HL-60 (cell line): Measurements from ENCODE around the gene TNRC6A.

Source experiments
- POLR2AphosphoS5 ChIP-seq: IDR thresholded peaks from 2 replicates; pipeline ENCODE4 v1.6.1; 2012; ENCODE audit warnings: low read depth
- TF ChIP-seq, protein P1 (sequence below): IDR thresholded peaks from one replicate; pipeline ENCODE4 v1.5.1; 2011; ENCODE audit warnings: low read length, control low read depth, inconsistent platforms; ENCODE audit not compliant: insufficient read depth

DNA sequence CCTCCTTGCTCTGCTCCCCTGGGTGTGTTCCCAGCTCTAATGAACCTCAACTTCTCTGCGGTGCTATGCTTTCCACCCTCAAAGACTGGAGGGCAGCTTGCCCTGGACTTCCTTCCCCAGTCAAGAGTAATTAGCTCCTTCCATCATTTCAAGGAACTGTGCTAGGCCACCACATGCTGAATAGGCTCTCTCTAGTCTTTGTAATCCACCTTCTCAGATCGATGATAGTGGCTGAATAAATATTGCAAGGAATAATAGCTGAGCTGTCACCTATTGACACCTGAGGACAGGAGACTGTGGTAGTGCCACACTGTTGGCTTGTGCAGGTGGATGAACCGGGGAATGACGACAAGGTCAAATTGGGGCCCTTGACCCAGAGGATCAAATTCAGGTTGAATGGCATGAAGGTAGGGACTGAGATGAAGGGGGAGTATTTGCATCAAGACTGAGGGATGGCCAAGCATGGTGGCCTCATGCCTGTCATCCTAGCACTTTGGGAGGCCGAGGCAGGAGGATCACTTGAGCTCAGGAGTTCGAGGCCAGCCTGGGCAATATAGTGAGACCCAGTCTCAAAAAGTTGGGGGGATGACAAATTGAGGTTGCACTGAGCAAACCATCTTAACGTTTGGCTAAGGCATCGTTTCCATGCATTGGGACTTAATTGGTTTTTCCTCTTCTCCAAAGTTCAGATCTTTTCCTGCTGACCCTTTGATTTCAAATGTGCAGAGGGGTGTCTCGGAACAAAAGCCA, 97.5 kb downstream of the TNRC6A start:
- TF ChIP-seq, protein P1, sequence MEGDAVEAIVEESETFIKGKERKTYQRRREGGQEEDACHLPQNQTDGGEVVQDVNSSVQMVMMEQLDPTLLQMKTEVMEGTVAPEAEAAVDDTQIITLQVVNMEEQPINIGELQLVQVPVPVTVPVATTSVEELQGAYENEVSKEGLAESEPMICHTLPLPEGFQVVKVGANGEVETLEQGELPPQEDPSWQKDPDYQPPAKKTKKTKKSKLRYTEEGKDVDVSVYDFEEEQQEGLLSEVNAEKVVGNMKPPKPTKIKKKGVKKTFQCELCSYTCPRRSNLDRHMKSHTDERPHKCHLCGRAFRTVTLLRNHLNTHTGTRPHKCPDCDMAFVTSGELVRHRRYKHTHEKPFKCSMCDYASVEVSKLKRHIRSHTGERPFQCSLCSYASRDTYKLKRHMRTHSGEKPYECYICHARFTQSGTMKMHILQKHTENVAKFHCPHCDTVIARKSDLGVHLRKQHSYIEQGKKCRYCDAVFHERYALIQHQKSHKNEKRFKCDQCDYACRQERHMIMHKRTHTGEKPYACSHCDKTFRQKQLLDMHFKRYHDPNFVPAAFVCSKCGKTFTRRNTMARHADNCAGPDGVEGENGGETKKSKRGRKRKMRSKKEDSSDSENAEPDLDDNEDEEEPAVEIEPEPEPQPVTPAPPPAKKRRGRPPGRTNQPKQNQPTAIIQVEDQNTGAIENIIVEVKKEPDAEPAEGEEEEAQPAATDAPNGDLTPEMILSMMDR: no peak
- TF ChIP-seq POLR2AphosphoS5: no peak
